Ishikawa (cell line): ENCODE data around the gene FUBP1.

Experiments used
- CEBPB ChIP-seq: IDR thresholded peaks from 2 replicates; pipeline ENCODE4 v1.6.1; 2012
- CREB1 ChIP-seq: IDR thresholded peaks from 2 replicates; pipeline ENCODE4 v1.6.1; 2012; ENCODE audit warnings: low read depth
- EGR1 ChIP-seq: IDR thresholded peaks from 2 replicates; pipeline ENCODE4 v1.6.1; 2012
- EP300 ChIP-seq: IDR thresholded peaks from 2 replicates; pipeline ENCODE4 v1.6.1; 2012; ENCODE audit warnings: borderline replicate concordance
- FOXM1 ChIP-seq: IDR thresholded peaks from 2 replicates; pipeline ENCODE4 v1.6.1; 2012; ENCODE audit warnings: low read depth, borderline replicate concordance
- NFIC ChIP-seq: IDR thresholded peaks from 2 replicates; pipeline ENCODE4 v1.6.1; 2012
- RAD21 ChIP-seq: IDR thresholded peaks from 2 replicates; pipeline ENCODE4 v1.6.1; 2012; ENCODE audit warnings: low read depth
- REST ChIP-seq: IDR thresholded peaks from 2 replicates; pipeline ENCODE4 v1.6.1; 2012; ENCODE audit warnings: low read depth, mild to moderate bottlenecking
- TAF1 ChIP-seq: IDR thresholded peaks from 2 replicates; pipeline ENCODE4 v1.6.1; 2012; ENCODE audit warnings: low read depth, mild to moderate bottlenecking
- TCF12 ChIP-seq: IDR thresholded peaks from 2 replicates; pipeline ENCODE4 v1.6.1; 2012; ENCODE audit warnings: low read depth
- TEAD4 ChIP-seq: IDR thresholded peaks from 2 replicates; pipeline ENCODE4 v1.6.1; 2012
- YY1 ChIP-seq: IDR thresholded peaks from 2 replicates; pipeline ENCODE4 v1.6.1; 2012; ENCODE audit warnings: low read depth
- ZBTB7A ChIP-seq: IDR thresholded peaks from 2 replicates; pipeline ENCODE4 v1.6.1; 2012; ENCODE audit warnings: low read depth
- TF ChIP-seq, protein P1 (sequence below): IDR thresholded peaks from 2 replicates; pipeline ENCODE4 v1.6.1; 2012
- TF ChIP-seq, protein P2 (sequence below): IDR thresholded peaks from 2 replicates; pipeline ENCODE4 v1.6.1; 2012

FUBP1 gene

DNA sequence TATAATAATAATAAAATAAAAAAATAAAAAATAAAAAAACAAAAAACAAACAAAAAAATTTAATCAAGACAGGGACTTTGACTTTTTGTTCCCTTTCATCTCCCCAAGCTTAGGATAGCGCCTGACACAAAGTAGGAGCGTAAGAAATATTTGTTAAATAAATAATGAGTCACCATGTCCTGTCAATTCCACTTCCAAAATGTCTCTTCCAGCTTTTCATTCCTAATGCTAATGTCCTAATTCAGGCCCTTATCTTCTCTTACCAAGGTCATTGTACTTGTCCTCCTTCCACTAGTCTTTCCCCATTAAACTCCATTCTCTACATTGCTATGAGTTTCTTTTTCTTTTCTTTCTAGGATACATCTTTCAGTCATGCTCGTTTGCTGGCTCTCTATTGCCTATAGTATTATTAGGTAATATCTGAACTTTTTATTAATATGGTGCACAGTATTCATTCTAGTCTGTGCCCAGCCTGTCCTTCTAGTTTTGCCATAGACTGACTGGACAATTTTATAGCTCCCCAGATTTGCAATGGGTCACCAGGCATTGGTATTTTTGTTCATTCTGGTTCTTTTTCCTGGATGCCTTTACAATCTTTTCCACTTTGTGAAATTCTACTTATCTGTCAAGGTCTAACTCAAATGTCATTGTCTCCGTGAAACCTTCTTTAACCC is 79.1 kb downstream of the FUBP1 start:
- TF ChIP-seq, protein P1, sequence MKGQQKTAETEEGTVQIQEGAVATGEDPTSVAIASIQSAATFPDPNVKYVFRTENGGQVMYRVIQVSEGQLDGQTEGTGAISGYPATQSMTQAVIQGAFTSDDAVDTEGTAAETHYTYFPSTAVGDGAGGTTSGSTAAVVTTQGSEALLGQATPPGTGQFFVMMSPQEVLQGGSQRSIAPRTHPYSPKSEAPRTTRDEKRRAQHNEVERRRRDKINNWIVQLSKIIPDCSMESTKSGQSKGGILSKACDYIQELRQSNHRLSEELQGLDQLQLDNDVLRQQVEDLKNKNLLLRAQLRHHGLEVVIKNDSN: no peak
- TF ChIP-seq EGR1: no peak
- TF ChIP-seq TEAD4: no peak
- TF ChIP-seq REST: no peak
- no peak for TF ChIP-seq CREB1
- TF ChIP-seq TCF12: no peak
- no peak for TF ChIP-seq TAF1
- TF ChIP-seq CEBPB: no peak
- TF ChIP-seq FOXM1: no peak
- TF ChIP-seq ZBTB7A: no peak
- no peak for TF ChIP-seq YY1
- no peak for TF ChIP-seq NFIC
- no peak for TF ChIP-seq EP300
- no peak for TF ChIP-seq RAD21
- TF ChIP-seq, protein P2, sequence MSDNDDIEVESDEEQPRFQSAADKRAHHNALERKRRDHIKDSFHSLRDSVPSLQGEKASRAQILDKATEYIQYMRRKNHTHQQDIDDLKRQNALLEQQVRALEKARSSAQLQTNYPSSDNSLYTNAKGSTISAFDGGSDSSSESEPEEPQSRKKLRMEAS: no peak
